H9 (cell line): ENCODE results near the gene RANBP3. TPM values are rescaled to one million over a fixed set of nuclear protein-coding genes. Genes with fewer than 3 reads are reported as not detected.
A peak's percentile ranks its signal among the peaks of the same experiment; 100 is the strongest.

Experiments used
- DNase-seq: peaks from one replicate; pipeline ENCODE4 v3.0.0-alpha.2; 2017
- H2AFZ ChIP-seq: one replicate; pipeline ENCODE4 v1.6.1; 2013; ENCODE audit warnings: mild to moderate bottlenecking, low read length, control low read depth, moderate library complexity
- H2AK5ac ChIP-seq: 2 replicates; pipeline ENCODE4 v1.6.1; 2013; ENCODE audit warnings: low read length, control low read depth, mixed read lengths; ENCODE audit not compliant: insufficient read length
- H2BK120ac ChIP-seq: one replicate; pipeline ENCODE4 v1.6.1; 2013; ENCODE audit warnings: low read depth, mild to moderate bottlenecking, low read length, control low read depth, inconsistent platforms; ENCODE audit not compliant: poor library complexity, severe bottlenecking
- H2BK12ac ChIP-seq: 2 replicates; pipeline ENCODE4 v1.6.1; 2013; ENCODE audit warnings: low read length, control low read depth, mixed read lengths, low read depth; ENCODE audit not compliant: insufficient read length
- H2BK15ac ChIP-seq: 2 replicates; pipeline ENCODE4 v1.6.1; 2013; ENCODE audit warnings: low read depth, low read length, control low read depth
- H2BK20ac ChIP-seq: one replicate; pipeline ENCODE4 v1.6.1; 2013; ENCODE audit warnings: low read depth, mild to moderate bottlenecking, low read length, control low read depth, inconsistent platforms; ENCODE audit not compliant: poor library complexity, severe bottlenecking
- H2BK5ac ChIP-seq: 2 replicates; pipeline ENCODE4 v1.6.1; 2013; ENCODE audit warnings: low read length, control low read depth, mixed read lengths; ENCODE audit not compliant: insufficient read length
- H3K14ac ChIP-seq: 2 replicates; pipeline ENCODE4 v1.6.1; 2013; ENCODE audit warnings: low read length, control low read depth; ENCODE audit not compliant: insufficient read depth
- H3K18ac ChIP-seq: 2 replicates; pipeline ENCODE4 v1.6.1; 2013; ENCODE audit warnings: low read depth, mild to moderate bottlenecking, mixed read lengths, low read length, control low read depth; ENCODE audit not compliant: insufficient read length
- H3K23ac ChIP-seq: 2 replicates; pipeline ENCODE4 v1.6.1; 2013; ENCODE audit warnings: low read length, control low read depth, mixed read lengths, low read depth; ENCODE audit not compliant: insufficient read length
- H3K23me2 ChIP-seq: 2 replicates; pipeline ENCODE4 v1.6.1; 2013; ENCODE audit warnings: low read depth, mild to moderate bottlenecking, mixed read lengths, low read length, control low read depth; ENCODE audit not compliant: insufficient read length, poor library complexity, severe bottlenecking
- H3K27ac ChIP-seq: 2 replicates; pipeline ENCODE4 v1.5.1; 2013; ENCODE audit warnings: low read length, control low read depth, mixed read lengths, low read depth; ENCODE audit not compliant: insufficient read length
- H3K27me3 ChIP-seq: 2 replicates; pipeline ENCODE4 v1.6.1; 2013; ENCODE audit warnings: low read length, control low read depth, inconsistent platforms; ENCODE audit not compliant: insufficient read depth
- H3K4ac ChIP-seq: 2 replicates; pipeline ENCODE4 v1.6.1; 2013; ENCODE audit warnings: low read depth, mild to moderate bottlenecking, control low read depth, inconsistent platforms, low read length, moderate library complexity
- H3K4me1 ChIP-seq: 2 replicates; pipeline ENCODE4 v1.6.1; 2013; ENCODE audit warnings: low read length, control low read depth, inconsistent platforms; ENCODE audit not compliant: insufficient read depth
- H3K4me2 ChIP-seq: 2 replicates; pipeline ENCODE4 v1.6.1; 2013; ENCODE audit warnings: low read length, control low read depth, mixed read lengths; ENCODE audit not compliant: insufficient read length, insufficient read depth
- H3K56ac ChIP-seq: 2 replicates; pipeline ENCODE4 v1.6.1; 2013; ENCODE audit warnings: low read depth, mild to moderate bottlenecking, mixed read lengths, low read length, control low read depth; ENCODE audit not compliant: insufficient read length
- H3K79me1 ChIP-seq: 2 replicates; pipeline ENCODE4 v1.6.1; 2013; ENCODE audit warnings: low read depth, mild to moderate bottlenecking, moderate library complexity, low read length, control low read depth, inconsistent platforms; ENCODE audit not compliant: insufficient read depth, poor library complexity, severe bottlenecking
- H3K79me2 ChIP-seq: 2 replicates; pipeline ENCODE4 v1.6.1; 2013; ENCODE audit warnings: low read length, control low read depth, inconsistent platforms; ENCODE audit not compliant: insufficient read depth
- H3K9ac ChIP-seq: 2 replicates; pipeline ENCODE4 v1.6.1; 2013; ENCODE audit warnings: low read length, control low read depth, mixed read lengths; ENCODE audit not compliant: insufficient read length; ENCODE audit errors: extremely low read depth
- H3K9me3 ChIP-seq: one replicate; pipeline ENCODE4 v1.6.1; 2013; ENCODE audit warnings: low read depth, low read length, inconsistent platforms; ENCODE audit not compliant: control insufficient read depth
- H3T11ph ChIP-seq: one replicate; pipeline ENCODE4 v1.6.1; 2013; ENCODE audit warnings: mild to moderate bottlenecking, low read length, control low read depth, inconsistent platforms
- H4K20me1 ChIP-seq: one replicate; pipeline ENCODE4 v1.6.1; 2013; ENCODE audit not compliant: control insufficient read depth, insufficient read length, insufficient read depth
- H4K5ac ChIP-seq: 2 replicates; pipeline ENCODE4 v1.6.1; 2013; ENCODE audit warnings: low read depth, mild to moderate bottlenecking, mixed read lengths, low read length, control low read depth; ENCODE audit not compliant: insufficient read length
- H4K8ac ChIP-seq: replicated peaks from 2 replicates; pipeline ENCODE4 v1.6.1; 2013; ENCODE audit warnings: low read length, control low read depth, mixed read lengths, low read depth; ENCODE audit not compliant: insufficient read length
- H4K91ac ChIP-seq: 2 replicates; pipeline ENCODE4 v1.6.1; 2013; ENCODE audit warnings: low read depth, mild to moderate bottlenecking, moderate library complexity, mixed read lengths, low read length, control low read depth; ENCODE audit not compliant: insufficient read length
- H3K27ac Mint-ChIP-seq, 3 experiments: 2 replicates in 2 of 3; 3 replicates in 1 of 3; pipeline ENCODE4 v1.8.0; 2020 to 2021; ENCODE audit warnings: mixed read lengths in 3 of 3, mild to moderate bottlenecking in 1 of 3, moderate library complexity in 1 of 3
- H3K27me3 Mint-ChIP-seq: 2 replicates; pipeline ENCODE4 v1.8.0; 2021; ENCODE audit warnings: low read depth, mild to moderate bottlenecking, moderate library complexity, mixed read lengths
- H3K36me3 Mint-ChIP-seq, 3 experiments: 2 replicates in 2 of 3; 3 replicates in 1 of 3; pipeline ENCODE4 v1.8.0; 2020 to 2021; ENCODE audit warnings: low read depth in 3 of 3, mixed read lengths in 3 of 3; ENCODE audit not compliant: insufficient read depth in 1 of 3
- H3K4me1 Mint-ChIP-seq, 2 experiments: 2 replicates each; pipeline ENCODE4 v1.8.0; 2020; ENCODE audit warnings: mixed read lengths in 2 of 2
- H3K4me3 Mint-ChIP-seq, 2 experiments: 2 replicates in 1 of 2; 3 replicates in 1 of 2; pipeline ENCODE4 v1.8.0; 2020 to 2021; ENCODE audit warnings: mild to moderate bottlenecking in 2 of 2, mixed read lengths in 2 of 2, moderate library complexity in 1 of 2
- H3K9me3 Mint-ChIP-seq, 2 experiments: 2 replicates in 1 of 2; 3 replicates in 1 of 2; pipeline ENCODE4 v1.8.0; 2020; ENCODE audit warnings: mild to moderate bottlenecking in 2 of 2, mixed read lengths in 2 of 2, moderate library complexity in 1 of 2
- WGBS: extraction: QIAGEN DNeasy Blood & Tissue Kit; methylation state at CpG from one replicate; pipeline ENCODE4 v1.1.7; 2013; ENCODE audit warnings: missing lambda C conversion rate, low lambda C conversion rate, mixed read lengths; ENCODE audit not compliant: insufficient read length; ENCODE audit errors: extremely low coverage; 5-methylcytosine and 5-hydroxymethylcytosine counted together
- total RNA-seq: library from RNA; stranded (reverse); gene quantifications from 2 replicates; pipeline ENCODE4 v1.2.1, GENCODE V29; 2021
- TF ChIP-seq, protein P1 (sequence below): fragments of 200-600 bp; sonication (generic); conservative IDR thresholded peaks from 3 replicates; pipeline ENCODE4 v1.8.0; 2021; ENCODE audit warnings: antibody characterized with exemption, mild to moderate bottlenecking

The RANBP3 gene
- total RNA-seq, 1 experiment from 2014 or later, result 86.5 TPM

DNA sequence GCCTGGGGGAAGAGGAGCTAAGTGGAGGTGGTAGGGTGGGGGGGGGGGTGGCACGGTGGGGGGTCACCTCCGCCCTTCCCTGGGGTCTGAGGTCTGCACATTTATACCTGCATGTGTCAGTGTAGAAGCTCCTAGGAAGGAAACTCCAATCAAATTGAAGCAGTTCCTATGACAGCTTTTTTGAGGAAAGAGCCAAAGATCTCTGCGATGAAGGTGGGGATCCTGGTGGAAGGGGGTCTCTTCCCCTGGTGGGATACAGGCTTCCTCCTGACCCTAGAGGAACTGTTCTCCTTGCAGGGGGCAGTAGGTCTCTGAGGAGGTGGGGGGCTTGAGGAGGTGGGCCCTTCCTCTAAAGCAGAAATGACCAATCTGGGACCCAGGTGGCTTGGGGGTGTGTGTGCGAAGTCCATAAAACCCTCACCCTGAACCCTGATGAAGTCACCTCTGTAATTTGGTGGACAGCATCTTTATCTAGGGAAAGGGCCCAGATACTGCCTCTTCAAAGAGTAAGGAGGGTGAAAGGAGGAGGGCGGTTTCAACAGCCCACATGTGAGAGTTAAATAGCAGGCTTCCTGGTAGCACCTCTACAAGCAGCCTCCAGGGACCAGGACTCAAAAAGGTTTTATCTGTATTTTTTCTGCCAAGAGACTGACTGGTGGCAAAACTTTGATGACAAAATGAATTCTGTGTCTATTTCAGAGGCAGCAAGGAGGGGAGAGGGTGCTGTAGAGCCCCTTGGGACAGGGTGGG, 12.9 kb downstream of the RANBP3 start:
- no peak overlapping the region for H3K9ac ChIP-seq
- H2AK5ac ChIP-seq, result no peak overlapping the region
- WGBS, result no CpG with 5 or more reads among the region's 5 CpGs
- Mint-ChIP-seq H3K27me3 (no peaks in the 10 kb centered on the region), H3K4me3 (no peak overlapping the region), H3K9me3 (no peaks in the 10 kb centered on the region), H3K4me1 (peaks cover 41 to 51% of the 10 kb centered on the region in 2 experiments), H3K36me3 (peaks cover 0 to 4% (median 0%) of the 10 kb centered on the region in 3 experiments; a peak in 2 of 7 replicates), H3K27ac (peak overlapping the region in 1 of 3 experiments; percentile 88; a peak in 1 of 7 replicates)
- DNase-seq, result no peak
- no peak overlapping the region for H3K4ac ChIP-seq
- no peak overlapping the region for H3K18ac ChIP-seq
- H3K9me3 ChIP-seq, result no peaks in the 10 kb centered on the region
- H3K23me2 ChIP-seq, result no peaks in the 10 kb centered on the region
- no peak overlapping the region for H4K8ac ChIP-seq
- H4K91ac ChIP-seq, result no peak overlapping the region
- H3K79me1 ChIP-seq, result peaks cover 8% of the 10 kb centered on the region
- no peak overlapping the region for H3K56ac ChIP-seq
- H2BK120ac ChIP-seq, result no peak overlapping the region
- no peak overlapping the region for H3K23ac ChIP-seq
- no peak overlapping the region for H2BK20ac ChIP-seq
- TF ChIP-seq, protein P1, sequence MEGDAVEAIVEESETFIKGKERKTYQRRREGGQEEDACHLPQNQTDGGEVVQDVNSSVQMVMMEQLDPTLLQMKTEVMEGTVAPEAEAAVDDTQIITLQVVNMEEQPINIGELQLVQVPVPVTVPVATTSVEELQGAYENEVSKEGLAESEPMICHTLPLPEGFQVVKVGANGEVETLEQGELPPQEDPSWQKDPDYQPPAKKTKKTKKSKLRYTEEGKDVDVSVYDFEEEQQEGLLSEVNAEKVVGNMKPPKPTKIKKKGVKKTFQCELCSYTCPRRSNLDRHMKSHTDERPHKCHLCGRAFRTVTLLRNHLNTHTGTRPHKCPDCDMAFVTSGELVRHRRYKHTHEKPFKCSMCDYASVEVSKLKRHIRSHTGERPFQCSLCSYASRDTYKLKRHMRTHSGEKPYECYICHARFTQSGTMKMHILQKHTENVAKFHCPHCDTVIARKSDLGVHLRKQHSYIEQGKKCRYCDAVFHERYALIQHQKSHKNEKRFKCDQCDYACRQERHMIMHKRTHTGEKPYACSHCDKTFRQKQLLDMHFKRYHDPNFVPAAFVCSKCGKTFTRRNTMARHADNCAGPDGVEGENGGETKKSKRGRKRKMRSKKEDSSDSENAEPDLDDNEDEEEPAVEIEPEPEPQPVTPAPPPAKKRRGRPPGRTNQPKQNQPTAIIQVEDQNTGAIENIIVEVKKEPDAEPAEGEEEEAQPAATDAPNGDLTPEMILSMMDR, result no peak
- H3K79me2 ChIP-seq, result peaks cover 45% of the 10 kb centered on the region; the same call in 1 of the 2 replicates
- H3K4me2 ChIP-seq, result no peak overlapping the region
- H3K27ac ChIP-seq, result no peak overlapping the region
- H3K27me3 ChIP-seq, result no peaks in the 10 kb centered on the region
- H3T11ph ChIP-seq, result no peak overlapping the region
- no peak overlapping the region for H2AFZ ChIP-seq
- H4K5ac ChIP-seq, result no peak overlapping the region
- H2BK12ac ChIP-seq, result no peak overlapping the region
- H3K14ac ChIP-seq, result no peak overlapping the region
- H2BK5ac ChIP-seq, result no peak overlapping the region
- peaks cover 5% of the 10 kb centered on the region for H4K20me1 ChIP-seq
- H2BK15ac ChIP-seq, result no peak overlapping the region
- H3K4me1 ChIP-seq, result peaks cover 4% of the 10 kb centered on the region; the same call in 1 of the 2 replicates
